Measurements from ENCODE around the gene ZNF584. TPM values are rescaled to one million over a fixed set of nuclear protein-coding genes. Genes with fewer than 3 reads are reported as not detected.

Gene ZNF584
- polyA plus RNA-seq, 1 donor from 2014 or later = 29.6 TPM

- H3K27ac ChIP-seq (ENCODE audit: low read length) = peak overlapping the region; percentile 51
These were observed 42.5 kb downstream of the ZNF584 start for GRCh38 chr19:58450856-58451357.

More at GRCh38 chr19:58450856-58451357, 42.5 kb downstream of the ZNF584 start:
- no peaks in the 10 kb centered on the region for H3F3A ChIP-seq (ENCODE audit: insufficient read depth, low read length, poor library complexity, severe bottlenecking)
- H3K4me2 ChIP-seq (ENCODE audit: low read length) = peak overlapping the region; percentile 52
- H3K79me2 ChIP-seq (replicated peaks; ENCODE audit: insufficient read depth, low read length) = no peaks in the 10 kb centered on the region
- no peaks in the 10 kb centered on the region for H3K36me3 ChIP-seq (ENCODE audit: insufficient read depth, low read length)
- H3K4me3 ChIP-seq (ENCODE audit: low read length) = peak overlapping the region; percentile 98
- H3K9me3 ChIP-seq (ENCODE audit: low read length) = no peaks in the 10 kb centered on the region
- TF ChIP-seq EZH2 (IDR thresholded peaks at IDR 0.05; ENCODE audit: borderline replicate concordance, insufficient read depth, low read length, poor library complexity, severe bottlenecking) (no peak), SMC3 (conservative IDR thresholded peaks at IDR 0.05; ENCODE audit: poor library complexity) (no peak), TAF1 (IDR thresholded peaks at IDR 0.05; ENCODE audit: low read depth) (no peak), POLR2AphosphoS5 (IDR thresholded peaks at IDR 0.05) (no peak), MXI1 (conservative IDR thresholded peaks at IDR 0.05; ENCODE audit: poor library complexity, severe bottlenecking) (no peak), REST (IDR thresholded peaks at IDR 0.05; ENCODE audit: borderline replicate concordance) (no peak), EP300 (conservative IDR thresholded peaks at IDR 0.05; ENCODE audit: poor library complexity, severe bottlenecking) (no peak), CTCF (IDR thresholded peaks at IDR 0.05; ENCODE audit: poor library complexity, severe bottlenecking) (no peak), RAD21 (conservative IDR thresholded peaks at IDR 0.05) (no peak)
- H2AFZ ChIP-seq (ENCODE audit: low read depth, low read length) = peak overlapping the region; percentile 31
- peak overlapping the region; percentile 70 for H3K9ac ChIP-seq (ENCODE audit: low read length)
- H3K9me2 ChIP-seq (ENCODE audit: insufficient read depth, low read length) = no peaks in the 10 kb centered on the region
- no peaks in the 10 kb centered on the region for H4K20me1 ChIP-seq (ENCODE audit: insufficient read depth)
- H3K27me3 ChIP-seq (ENCODE audit: insufficient read depth, low read depth, low read length) = no peaks in the 10 kb centered on the region

All from neural cell (in vitro differentiated cells).